Pancreas (tissue), 10 donors: Measurements from ENCODE around the gene VPS13D. TPM values are rescaled to one million over a fixed set of nuclear protein-coding genes. Genes with fewer than 3 reads are reported as not detected.

Source experiments
- ATAC-seq, 4 donors: fragments of 200-7000 bp; cut with Tn5 transposase; one replicate each; pipeline versions ENCODE4 v1.8.0 to v1.9.1; 2020; ENCODE audit warnings: mild to moderate bottlenecking in 4 of 4, moderate library complexity in 4 of 4
- DNase-seq, 6 donors: peaks; one replicate each; pipeline ENCODE4 v3.0.0-alpha.2; 2020
- FAIRE-seq: peaks from 2 replicates; lab custom pipeline; 2012; peaks lifted over from hg19 to GRCh38; lab: Jason Lieb, UNC
- H3K27ac ChIP-seq, 4 donors: fragments of 200-600 bp; sonication (generic); 1 replicate in 3 of 4; 2 replicates in 1 of 4; pipeline versions ENCODE4 v1.5.0 to v1.8.0; 2020
- H3K27me3 ChIP-seq, 4 donors: fragments of 200-600 bp; one replicate each; pipeline ENCODE4 v1.8.0; 2021
- H3K36me3 ChIP-seq, 3 donors: fragments of 200-600 bp; sonication (generic) in 1 of 3; one replicate each; pipeline versions ENCODE4 v1.5.0 to v1.8.0; 2020 to 2021
- H3K4me1 ChIP-seq, 3 donors: fragments of 200-600 bp; one replicate each; pipeline ENCODE4 v1.8.0; 2021
- H3K4me3 ChIP-seq, 4 donors: fragments of 200-600 bp; sonication (generic) in 2 of 4; one replicate each; pipeline versions ENCODE4 v1.5.0 to v1.8.0; 2020 to 2021
- H3K9me3 ChIP-seq, 4 donors: fragments of 200-600 bp; one replicate each; pipeline ENCODE4 v1.8.0; 2021
- CTCF ChIP-seq, 4 donors: fragments of 200-600 bp; sonication (generic) in 3 of 4; IDR thresholded peaks; one replicate each; pipeline versions ENCODE4 v1.5.0 to v1.8.0; 2021; ENCODE audit warnings: antibody characterized with exemption in 4 of 4
- WGBS, 2 donors: extraction: QIAGEN DNeasy Blood & Tissue Kit; methylation state at CpG; one replicate each; pipeline ENCODE4 v1.1.7; 2013; 5-methylcytosine and 5-hydroxymethylcytosine counted together
- intact Hi-C, 3 donors: fragments of 100-400 bp; cut with DNase I; formaldehyde crosslinking; loops; one replicate each; pipeline versions ENCODE4 v1.11.1 to v1.14.2; 2022
- microRNA-seq, 2 donors: library from miRNA; unstranded; fragments of <30 nt; microRNA quantifications; one replicate each; pipeline versions ENCODE4 to v1.1.0, GENCODE V29; 2019 to 2020
- polyA plus RNA-seq, 2 donors: library from polyadenylated mRNA; stranded (reverse); fragments of 200-250 nt; gene quantifications; one replicate each; pipeline ENCODE4 v1.2.3, GENCODE V29; 2013
- total RNA-seq, 6 donors: library from RNA; stranded (reverse); fragmentation: NEBNext Ultra II Directional in 4 of 6; extraction: Animal tissue kit (Norgen Biotek cat#: 25700) in 4 of 6; gene quantifications; one replicate each; pipeline versions ENCODE4 v1.2.1 to v1.2.4, GENCODE V29; 2021 to 2023
- donor health status: healthy with polysubstance abuse.
- donor health status: DM: no; HTN: no; CAD: no; lungs with moderate emphysema.
- donor health status: DM: no; HTN: no; CAD: no.
- donor health status: control.
- donor health status: control.
- donor health status: Bipolar disorder and iron deficiency.
- donor health status: DM: yes; HTN: yes; CAD: no.
- donor health status: DM: no; HTN: no; CAD: no.
- donor health status: DM: no; HTN: no; CAD: no.
- donor health status: DM: yes; HTN: yes; CAD: no.

VPS13D gene
- total and polyA plus RNA-seq, 8 donors, result 13.7 to 39.0 (median 24.8) TPM

GRCh38 chr1:12556957-12557935 is 327.4 kb downstream of the VPS13D start:
- Histone ChIP-seq H3K36me3 (no peaks in the 10 kb centered on the region), H3K27ac (peak overlapping the region in 1 of 4 donors; percentile 28), H3K4me3 (no peak overlapping the region), H3K27me3 (no peaks in the 10 kb centered on the region), H3K4me1 (no peaks in the 10 kb centered on the region), H3K9me3 (no peaks in the 10 kb centered on the region)
- WGBS, 2 donors, result 94 to 95% methylated on average over 17 of the region's 17 CpGs
- TF ChIP-seq CTCF (IDR thresholded peaks at IDR 0.05), result no peak
- FAIRE-seq, result no peak
- DNase-seq, result peak in 2 of 6 donors; percentile 5 to 22
- intact Hi-C loops, result no loop called here
- ATAC-seq, result no peak

DNA sequence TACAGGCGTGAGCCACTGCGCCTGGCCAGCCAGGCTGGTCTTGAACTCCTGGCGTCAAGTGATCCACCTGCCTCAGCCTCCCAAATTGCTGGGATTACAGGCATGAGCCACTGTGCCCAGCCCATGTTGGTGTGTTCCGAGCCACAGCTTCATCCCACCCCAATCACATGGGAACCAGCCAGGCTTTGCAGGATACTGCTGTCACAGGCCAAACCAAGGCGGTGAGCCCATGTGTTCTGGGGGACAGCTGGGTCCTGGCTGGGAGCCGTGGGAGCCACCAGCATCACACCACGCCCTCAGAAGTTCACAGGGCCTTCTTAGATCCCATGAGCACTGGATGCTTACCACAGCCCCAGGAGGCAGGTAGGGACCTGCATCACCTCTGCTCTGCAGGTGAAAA is 331.3 kb downstream of the VPS13D start:
- no peaks in the 10 kb centered on the region for H3K4me1 ChIP-seq
- H3K9me3 ChIP-seq, result no peaks in the 10 kb centered on the region
- no peaks in the 10 kb centered on the region for H3K36me3 ChIP-seq
- FAIRE-seq, result no peak
- no peak overlapping the region for H3K27ac ChIP-seq
- peak in 1 of 6 donors; percentile 7 for DNase-seq
- H3K27me3 ChIP-seq, result no peaks in the 10 kb centered on the region
- TF ChIP-seq CTCF (IDR thresholded peaks at IDR 0.05), result no peak
- intact Hi-C loops, result no loop called here
- no peak overlapping the region for H3K4me3 ChIP-seq
- ATAC-seq, result no peak
- WGBS, 2 donors, result 95 to 99% methylated on average over 7 of the region's 7 CpGs

Small RNAs within 50 kb of the gene (microRNA-seq; reads per million reads assigned to microRNA genes)
- gene MIR4632, result 0 to 0.39 reads per million in 2 donors

Other genes starting within 250 kb of the VPS13D start
- 10 to 100 TPM; 20.4 to 34.4 (median 26.0) TPM for gene MFN2, start 249.6 kb upstream of the VPS13D start, total RNA-seq
- gene MFN2, start 249.6 kb upstream of the VPS13D start, polyA plus RNA-seq, result 10 to 100 TPM; 13.7 to 21.7 TPM
- gene MIIP, start 210.5 kb upstream of the VPS13D start, total RNA-seq, result 10 to 100 TPM in 5 of 6 donors, 1 to 10 TPM in 1; 9.3 to 17.8 (median 12.3) TPM
- 10 to 100 TPM; 48.4 to 59.1 TPM for gene MIIP, start 210.5 kb upstream of the VPS13D start, polyA plus RNA-seq
- under 1 TPM in 5 of 6 donors, not detected in 1; 0.08 to 0.72 (median 0.25) TPM for gene TNFRSF8, start 166.7 kb upstream of the VPS13D start, total RNA-seq
- under 1 TPM; 0.14 to 0.72 TPM for gene TNFRSF8, start 166.7 kb upstream of the VPS13D start, polyA plus RNA-seq
- gene TNFRSF1B, start 63.0 kb upstream of the VPS13D start, total RNA-seq, result 10 to 100 TPM in 2 of 6 donors, 1 to 10 TPM in 4; 2.1 to 20.2 (median 5.9) TPM
- 1 to 10 TPM; 3.5 to 4.0 TPM for gene TNFRSF1B, start 63.0 kb upstream of the VPS13D start, polyA plus RNA-seq